Measurements from ENCODE around the gene COQ8A. TPM values are rescaled to one million over a fixed set of nuclear protein-coding genes. Genes with fewer than 3 reads are reported as not detected.
"Not testable (repeated sequence)": the region's sequence is repeated elsewhere in the genome, so short reads cannot be mapped to it uniquely, and the experiment has no call there.

Gene COQ8A
- total RNA-seq, 1 donor from 2014 or later, result 16.4 TPM

GRCh38 chr1:226953175-226953800, 13.2 kb downstream of the COQ8A start:
- DNase-seq (ENCODE audit: low read depth), result no peak

GRCh38 chr1:226954337-226954736, 14.2 kb downstream of the COQ8A start:
- no peak for DNase-seq (ENCODE audit: low read depth)

DNA sequence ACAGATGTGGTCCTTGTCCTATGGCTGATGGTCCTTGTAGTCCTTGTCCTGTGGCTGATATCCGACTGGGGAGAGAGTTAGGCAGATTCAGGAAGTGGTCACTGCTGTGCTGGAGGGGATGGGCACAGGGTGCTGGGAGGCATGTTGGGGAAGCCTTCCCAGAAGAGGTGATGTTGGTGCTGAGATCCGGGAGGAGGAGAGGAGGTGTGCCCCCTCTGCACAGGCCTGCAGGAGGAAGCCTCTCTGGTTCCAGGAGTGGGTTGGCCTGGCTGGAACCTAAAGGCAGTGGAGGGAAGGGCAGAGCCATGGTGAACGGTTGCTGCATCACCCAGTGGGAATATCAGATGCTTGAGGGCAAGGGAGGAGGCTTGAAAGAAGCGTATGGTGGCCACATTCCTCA, 14.7 kb downstream of the COQ8A start:
- DNase-seq (ENCODE audit: low read depth), result no peak

GRCh38 chr1:226955857-226956256, 15.8 kb downstream of the COQ8A start:
- DNase-seq (ENCODE audit: low read depth), result not testable (repeated sequence)

GRCh38 chr1:226956942-226957713, 17.0 kb downstream of the COQ8A start:
- DNase-seq (ENCODE audit: low read depth), result no peak

GRCh38 chr1:226957714-226958113, 17.6 kb downstream of the COQ8A start:
- no peak for DNase-seq (ENCODE audit: low read depth)

- no peak for DNase-seq (ENCODE audit: low read depth)
These were observed 18.2 kb downstream of the COQ8A start for GRCh38 chr1:226958300-226958699.

- no peak for DNase-seq (ENCODE audit: low read depth)
These were observed 20.2 kb downstream of the COQ8A start for GRCh38 chr1:226960256-226960655.

DNA sequence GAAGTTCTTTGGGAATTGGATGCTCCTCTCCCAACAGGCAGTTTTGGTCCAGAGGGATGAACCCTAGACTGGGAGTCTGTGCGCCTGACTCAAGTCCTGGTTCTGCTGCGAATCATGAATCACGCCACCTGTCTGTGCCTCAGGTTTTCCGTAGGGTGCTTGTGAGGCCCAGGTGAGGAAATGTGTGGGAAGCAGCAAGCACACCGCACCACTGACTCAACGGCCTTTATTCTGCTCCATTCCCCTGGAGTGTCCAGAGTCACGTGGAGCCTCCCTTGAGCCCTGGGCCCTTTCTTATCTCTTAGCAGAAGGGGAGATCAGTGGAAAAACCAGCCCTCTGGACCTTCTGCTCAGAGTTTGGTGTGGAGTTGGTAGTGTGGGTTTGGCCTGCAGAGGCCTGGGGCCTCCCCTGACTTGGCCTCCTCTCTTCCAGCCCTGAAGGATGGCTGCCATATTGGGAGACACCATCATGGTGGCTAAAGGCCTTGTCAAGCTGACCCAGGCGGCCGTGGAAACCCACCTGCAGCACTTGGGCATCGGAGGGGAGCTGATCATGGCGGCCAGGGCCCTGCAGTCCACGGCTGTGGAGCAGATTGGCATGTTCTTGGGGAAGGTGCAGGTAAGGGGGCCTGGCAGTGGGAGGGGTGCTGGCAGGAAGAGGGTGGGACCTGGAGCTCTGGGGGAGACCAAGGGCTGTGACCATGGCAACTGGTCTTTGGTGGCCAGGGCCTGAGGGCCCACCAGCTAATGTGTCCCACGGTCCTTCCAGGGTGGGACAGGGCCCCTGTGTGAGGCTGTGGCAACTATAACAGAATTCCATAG, 21.1 kb downstream of the COQ8A start:
- no peak for DNase-seq (ENCODE audit: low read depth)

DNA sequence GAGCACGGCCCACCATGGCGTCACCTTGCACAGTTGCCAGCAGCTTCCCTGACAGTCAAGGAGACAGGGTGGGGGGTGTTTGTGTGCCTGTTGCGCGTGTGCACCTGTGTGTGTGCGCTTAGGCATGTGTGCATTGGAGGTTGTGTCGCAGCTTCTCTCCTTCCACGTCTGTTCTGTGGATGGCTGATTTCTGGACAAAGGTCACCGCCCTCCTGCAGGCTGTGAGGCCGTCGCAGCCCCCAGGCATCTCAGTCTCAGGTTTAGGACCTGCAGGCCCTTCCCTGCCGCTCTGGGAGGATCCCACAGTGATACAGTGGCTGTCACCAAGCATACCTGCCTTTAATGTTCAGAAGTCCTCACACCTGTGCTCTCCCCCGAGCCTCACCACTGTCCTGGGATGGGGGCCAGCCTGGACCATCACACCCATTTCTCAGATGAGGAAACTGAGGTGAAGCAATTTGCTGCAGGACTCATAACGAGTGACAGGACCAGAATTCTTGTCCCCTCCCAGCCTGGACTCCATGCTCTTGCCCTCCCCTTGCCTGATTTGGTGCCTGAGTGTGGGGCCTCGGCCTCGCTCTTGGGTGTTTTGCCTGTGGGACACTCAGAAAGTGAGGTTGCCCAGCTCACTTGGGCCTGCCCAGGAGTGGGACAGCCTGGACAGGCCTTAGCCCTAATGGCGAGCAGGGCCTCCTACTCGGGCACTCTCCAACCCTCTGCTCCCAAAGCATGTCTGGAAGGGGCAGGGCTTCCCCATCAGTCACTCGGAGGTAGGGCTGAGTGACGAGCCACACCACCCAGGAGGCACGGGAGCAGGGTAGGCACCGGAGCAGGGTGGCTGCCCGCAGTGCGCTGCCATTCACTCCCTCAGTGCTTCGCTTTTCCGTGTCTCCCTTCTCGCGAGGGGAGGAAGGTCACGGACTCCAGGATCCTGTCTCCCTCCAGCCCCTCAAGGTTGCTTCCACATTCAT, 22.6 kb downstream of the COQ8A start:
- no peak for DNase-seq (ENCODE audit: low read depth)

DNA sequence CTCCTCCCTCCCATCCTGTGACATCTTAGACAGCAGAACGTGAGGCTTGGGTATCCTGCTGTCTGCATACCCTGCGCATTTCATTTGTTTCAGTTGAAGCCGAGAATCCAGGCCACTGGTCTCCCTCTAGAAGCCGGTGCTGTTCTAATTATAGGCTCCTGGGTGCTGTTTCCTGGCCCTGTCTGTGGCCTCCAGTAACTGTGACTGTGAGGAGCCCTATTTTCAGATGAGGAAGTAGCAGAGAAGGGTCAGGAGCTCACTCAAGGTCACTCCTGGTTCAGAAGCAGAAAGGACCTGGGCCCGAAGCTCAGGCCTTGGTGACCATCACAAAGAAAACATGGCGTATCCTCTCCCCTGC, 24.0 kb downstream of the COQ8A start:
- DNase-seq (ENCODE audit: low read depth), result no peak

- DNase-seq (ENCODE audit: low read depth), result no peak
These were observed 24.8 kb downstream of the COQ8A start for GRCh38 chr1:226964611-226965486.

GRCh38 chr1:226965581-226966440, 25.7 kb downstream of the COQ8A start:
- DNase-seq (ENCODE audit: low read depth), result no peak

DNA sequence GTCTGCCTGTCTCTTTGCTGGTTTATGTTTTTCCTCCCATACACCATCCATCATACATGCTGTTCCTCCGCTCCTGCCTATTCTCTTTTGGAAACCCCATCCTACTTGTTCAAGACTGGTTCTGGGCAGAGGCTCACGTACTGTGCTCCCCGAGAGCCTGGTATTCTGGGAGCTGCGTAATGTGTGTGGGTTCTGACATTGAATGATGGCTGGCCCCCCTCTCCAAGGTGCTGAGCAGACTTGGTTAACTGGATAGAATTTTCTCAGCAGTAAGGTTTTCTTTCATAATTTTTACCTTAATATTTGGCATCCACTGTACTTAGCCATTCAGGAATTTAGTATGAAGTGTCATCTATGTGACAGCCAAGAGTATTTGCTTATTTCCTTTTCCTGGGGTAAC, 26.6 kb downstream of the COQ8A start:
- no peak for DNase-seq (ENCODE audit: low read depth)

DNA sequence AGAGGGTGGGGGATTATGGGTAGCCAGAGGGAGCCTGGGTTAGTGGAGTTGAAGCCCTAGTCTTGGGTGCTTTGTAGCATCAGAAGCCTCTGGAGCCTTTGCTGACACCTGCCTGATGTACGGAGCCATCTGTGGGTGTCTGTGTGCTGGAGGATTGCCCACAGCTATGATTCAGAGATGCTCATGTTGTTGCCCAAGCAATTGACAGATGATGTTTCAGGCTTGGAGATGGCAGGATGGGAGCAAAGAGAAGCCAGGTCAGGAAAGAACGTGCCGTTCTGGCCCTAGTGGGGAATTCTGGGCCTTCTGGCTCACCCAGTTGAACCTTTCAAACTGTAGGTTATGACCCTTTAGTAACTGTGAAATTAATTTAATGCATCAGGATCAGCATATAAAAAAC, 27.6 kb downstream of the COQ8A start:
- peak; percentile 19 for DNase-seq (ENCODE audit: low read depth)

- no peak for DNase-seq (ENCODE audit: low read depth)
These were observed 31.7 kb downstream of the COQ8A start for GRCh38 chr1:226971765-226972164.

- DNase-seq (ENCODE audit: low read depth), result no peak
These were observed 32.8 kb downstream of the COQ8A start for GRCh38 chr1:226972931-226973330.

- no peak for DNase-seq (ENCODE audit: low read depth)
These were observed 33.3 kb downstream of the COQ8A start for GRCh38 chr1:226973371-226973897.

- peak; percentile 69 for DNase-seq (ENCODE audit: low read depth)
These were observed 33.9 kb downstream of the COQ8A start for GRCh38 chr1:226973898-226974543.

All from renal cortical epithelial cell (primary cell).